HG03039 (cell line): Measurements from ENCODE around the gene MEF2A.

Experiments used
- ATAC-seq: cut with Tn5 transposase; IDR thresholded peaks from one replicate; pipeline ENCODE4 v1.9.1; 2021; ENCODE audit warnings: mild to moderate bottlenecking, moderate library complexity; ENCODE audit not compliant: unreplicated experiment

Gene MEF2A

DNA sequence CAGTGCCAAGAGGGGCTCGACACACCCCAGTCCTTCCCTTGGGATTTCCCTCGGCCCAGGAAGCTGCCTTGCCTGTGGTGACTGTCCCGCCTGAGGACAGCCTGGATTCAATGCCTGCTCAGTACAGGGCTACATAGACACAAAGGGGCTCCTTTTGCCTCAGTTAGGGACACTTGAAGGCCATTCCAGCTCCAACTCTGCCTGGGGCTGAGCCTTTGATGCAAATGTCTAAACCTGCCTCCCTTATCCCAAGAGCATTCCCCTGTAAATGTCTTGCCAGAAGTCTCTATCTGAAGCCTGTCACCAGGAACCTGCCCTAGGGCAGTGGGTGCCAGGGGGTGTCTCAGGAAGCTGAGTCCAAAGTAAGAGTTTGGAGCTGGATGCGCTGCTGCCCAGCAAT, 186.8 kb downstream of the MEF2A start:
- no peak for ATAC-seq

GRCh38 chr15:99753066-99753465, 187.3 kb downstream of the MEF2A start:
- no peak for ATAC-seq

- peak; percentile 91 for ATAC-seq
Observed at GRCh38 chr15:99755692-99756409, 190.1 kb downstream of the MEF2A start.

DNA sequence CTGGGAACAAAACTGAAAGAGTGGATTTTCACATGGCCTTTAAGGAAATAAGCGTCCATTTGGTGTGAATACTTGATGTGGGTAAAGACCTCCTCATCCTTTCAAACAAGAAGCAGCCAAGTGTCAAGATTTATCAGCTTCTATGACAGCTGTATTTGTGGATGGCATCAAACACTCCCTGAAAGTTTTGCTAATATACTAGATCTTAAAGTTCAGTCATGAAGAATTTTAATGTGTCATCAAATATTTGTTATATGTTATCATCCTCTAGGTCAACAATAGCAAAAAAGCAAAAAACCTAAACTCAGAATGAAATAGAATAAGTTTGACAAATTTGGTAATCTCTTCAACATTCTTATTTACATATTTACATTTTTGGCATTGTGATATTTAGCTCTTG, 196.5 kb downstream of the MEF2A start:
- no peak for ATAC-seq

- no peak for ATAC-seq
Observed at GRCh38 chr15:99763827-99764226, 198.0 kb downstream of the MEF2A start.

GRCh38 chr15:99764522-99764921, 198.7 kb downstream of the MEF2A start:
- ATAC-seq = no peak
